Vagina (tissue), 2 donors: Measurements from ENCODE around the gene RABL6. TPM values are rescaled to one million over a fixed set of nuclear protein-coding genes. Genes with fewer than 3 reads are reported as not detected.
A peak's percentile ranks its signal among the peaks of the same experiment; 100 is the strongest.
"Not testable (repeated sequence)": the region's sequence is repeated elsewhere in the genome, so short reads cannot be mapped to it uniquely, and the experiment has no call there.

Source experiments
- DNase-seq, 2 donors: peaks; one replicate each; pipeline ENCODE4 v3.0.0-alpha.2; 2017; ENCODE audit errors: extremely low spot score in 2 of 2
- H3K27ac ChIP-seq: fragments of 200-600 bp; sonication (generic); one replicate; pipeline ENCODE4 v1.5.1; 2019
- H3K27me3 ChIP-seq: fragments of 200-600 bp; sonication (generic); one replicate; pipeline ENCODE4 v1.5.1; 2019
- H3K36me3 ChIP-seq, 2 donors: fragments of 200-600 bp; sonication (generic); one replicate each; pipeline ENCODE4 v1.5.1; 2017 to 2019
- H3K4me1 ChIP-seq: fragments of 200-600 bp; sonication (generic); one replicate; pipeline ENCODE4 v1.5.1; 2019
- H3K4me3 ChIP-seq, 2 donors: fragments of 200-600 bp; sonication (generic); 1 replicate in 1 of 2; 2 replicates in 1 of 2; pipeline ENCODE4 v1.5.1; 2016 to 2019
- H3K9me3 ChIP-seq: fragments of 200-600 bp; sonication (generic); one replicate; pipeline ENCODE4 v1.5.1; 2019
- CTCF ChIP-seq, 3 experiments: fragments of 450-650 bp in 2 of 3; fragments of 200-600 bp in 1 of 3; sonication (generic) in 1 of 3; IDR thresholded peaks; one replicate each; pipeline ENCODE4 v1.5.1; 2017 to 2019; ENCODE audit warnings: antibody characterized with exemption in 3 of 3, mild to moderate bottlenecking in 2 of 3, moderate library complexity in 2 of 3
- POLR2A ChIP-seq, 2 donors: fragments of 450-650 bp; IDR thresholded peaks; one replicate each; pipeline ENCODE4 v1.6.1; 2017; ENCODE audit warnings: antibody characterized with exemption in 2 of 2, mild to moderate bottlenecking in 2 of 2, moderate library complexity in 2 of 2
- POLR2AphosphoS5 ChIP-seq, 2 donors: sonication (generic); formaldehyde crosslinking; IDR thresholded peaks; one replicate each; pipeline ENCODE4 v1.9.0; 2017; ENCODE audit warnings: antibody characterized with exemption in 2 of 2, mild to moderate bottlenecking in 2 of 2, low read depth in 1 of 2; ENCODE audit not compliant: insufficient read depth in 1 of 2
- intact Hi-C: fragments of 100-400 bp; cut with DNase I; formaldehyde crosslinking; loops from one replicate; pipeline ENCODE4 v1.15.1; 2023
- total RNA-seq: library from RNA; depleted of rRNA; stranded (reverse); fragments of >200 nt; gene quantifications from one replicate; pipeline ENCODE4 v1.2.3, GENCODE V29; 2016

The RABL6 gene
- total RNA-seq, 1 donor from 2014 or later, result 31.7 TPM

GRCh38 chr9:136876476-136876875 lies 68.7 kb downstream of the RABL6 start:
- H3K4me1 ChIP-seq, result peaks cover under 1% of the 10 kb centered on the region
- H3K27ac ChIP-seq, result no peak overlapping the region
- H3K4me3 ChIP-seq, result no peak overlapping the region
- no peaks in the 10 kb centered on the region for H3K36me3 ChIP-seq
- intact Hi-C loops, result no loop called here
- H3K27me3 ChIP-seq, result no peaks in the 10 kb centered on the region
- TF ChIP-seq POLR2AphosphoS5 (IDR thresholded peaks at IDR 0.05; ENCODE audit: insufficient read depth in 1 of 2, low read depth in 1 of 2), result no peak
- TF ChIP-seq POLR2A (IDR thresholded peaks at IDR 0.05), result no peak
- no peak for TF ChIP-seq CTCF (IDR thresholded peaks at IDR 0.05)
- H3K9me3 ChIP-seq, result no peaks in the 10 kb centered on the region
- DNase-seq, result no peak

GRCh38 chr9:136880651-136881050 lies 72.9 kb downstream of the RABL6 start:
- no peak overlapping the region for H3K27ac ChIP-seq
- no peaks in the 10 kb centered on the region for H3K36me3 ChIP-seq
- intact Hi-C loops, result no loop called here
- no peaks in the 10 kb centered on the region for H3K27me3 ChIP-seq
- TF ChIP-seq CTCF (IDR thresholded peaks at IDR 0.05), result no peak
- no peak for TF ChIP-seq POLR2AphosphoS5 (IDR thresholded peaks at IDR 0.05; ENCODE audit: insufficient read depth in 1 of 2, low read depth in 1 of 2)
- TF ChIP-seq POLR2A (IDR thresholded peaks at IDR 0.05), result no peak
- DNase-seq, result no peak
- no peak overlapping the region for H3K4me3 ChIP-seq
- H3K4me1 ChIP-seq, result peaks cover 24% of the 10 kb centered on the region
- no peaks in the 10 kb centered on the region for H3K9me3 ChIP-seq

GRCh38 chr9:136881691-136882108 lies 74.0 kb downstream of the RABL6 start:
- H3K4me1 ChIP-seq, result peaks cover 27% of the 10 kb centered on the region
- DNase-seq, result no peak
- TF ChIP-seq POLR2AphosphoS5 (IDR thresholded peaks at IDR 0.05; ENCODE audit: insufficient read depth in 1 of 2, low read depth in 1 of 2), result no peak
- intact Hi-C loops, result no loop called here
- no peaks in the 10 kb centered on the region for H3K27me3 ChIP-seq
- no peak overlapping the region for H3K4me3 ChIP-seq
- no peaks in the 10 kb centered on the region for H3K9me3 ChIP-seq
- H3K36me3 ChIP-seq, result no peaks in the 10 kb centered on the region
- peak overlapping the region; percentile 38 for H3K27ac ChIP-seq

GRCh38 chr9:136882109-136882946 lies 74.6 kb downstream of the RABL6 start:
- H3K27me3 ChIP-seq, result no peaks in the 10 kb centered on the region
- DNase-seq, result peak in 1 of 2 donors; percentile 83
- TF ChIP-seq POLR2A (IDR thresholded peaks at IDR 0.05) (no peak), POLR2AphosphoS5 (IDR thresholded peaks at IDR 0.05; ENCODE audit: insufficient read depth in 1 of 2, low read depth in 1 of 2) (peak; percentile 30 to 41), CTCF (IDR thresholded peaks at IDR 0.05) (no peak)
- no peak overlapping the region for H3K4me3 ChIP-seq
- H3K27ac ChIP-seq, result peak overlapping the region; percentile 38
- peaks cover 33% of the 10 kb centered on the region for H3K4me1 ChIP-seq
- no peaks in the 10 kb centered on the region for H3K9me3 ChIP-seq
- intact Hi-C loops, result no loop called here
- H3K36me3 ChIP-seq, result no peaks in the 10 kb centered on the region

GRCh38 chr9:136882947-136883283 lies 75.2 kb downstream of the RABL6 start:
- peaks cover 39% of the 10 kb centered on the region for H3K4me1 ChIP-seq
- H3K9me3 ChIP-seq, H3K27me3 ChIP-seq, H3K4me3 ChIP-seq, DNase-seq, intact Hi-C loops, H3K36me3 ChIP-seq, H3K27ac ChIP-seq: not testable (repeated sequence)

GRCh38 chr9:136883670-136884069 lies 75.9 kb downstream of the RABL6 start:
- not testable (repeated sequence) for H3K9me3 ChIP-seq, H3K36me3 ChIP-seq, H3K27me3 ChIP-seq, DNase-seq, H3K4me3 ChIP-seq, H3K27ac ChIP-seq
- H3K4me1 ChIP-seq, result peaks cover 41% of the 10 kb centered on the region
- intact Hi-C loops, result loop anchor here (2.0 kb wide), 1 partner anchor 93 kb away; the partner anchor contains the start of gene TMEM141
